ENCODE measurements around the gene EREG. TPM values are rescaled to one million over a fixed set of nuclear protein-coding genes. Genes with fewer than 3 reads are reported as not detected.
"Not testable (repeated sequence)": the region's sequence is repeated elsewhere in the genome, so short reads cannot be mapped to it uniquely, and the experiment has no call there.

EREG gene
- polyA plus RNA-seq, 1 donor (not counting 4 experiments of a cell fraction or from before 2014, with no cell fraction given), result 38.7 TPM

- dilution Hi-C loops (cut with MboI; ENCODE audit: extremely low pct_ligation_motif_present, low sequenced_read_pairs), result no loop called here
- Histone ChIP-seq H3K9me1 (ENCODE audit: control insufficient read depth, extremely low read depth, insufficient read depth, low read length) (no peaks in the 10 kb centered on the region), H3K79me2 (ENCODE audit: control insufficient read depth, insufficient read depth, low read length) (no peaks in the 10 kb centered on the region), H2AFZ (ENCODE audit: control insufficient read depth, low read length) (peak overlapping the region; percentile 47), H3K4me2 (ENCODE audit: control insufficient read depth, extremely low read depth, insufficient read depth, low read depth, low read length) (no peak overlapping the region), H3K9ac (ENCODE audit: control insufficient read depth, extremely low read depth, insufficient read depth, low read length) (no peak overlapping the region), H3K4me3 (ENCODE audit: control insufficient read depth in 2 of 3, extremely low read depth in 1 of 3, insufficient read depth in 2 of 3, low read depth in 1 of 3, low read length in 3 of 3) (no peak overlapping the region), H3K27ac (ENCODE audit: control insufficient read depth, insufficient read depth, low read length) (no peak overlapping the region), H3K9me3 (ENCODE audit: control insufficient read depth, low read depth, low read length) (no peaks in the 10 kb centered on the region), H3K36me3 (ENCODE audit: control insufficient read depth in 2 of 2, extremely low read depth in 1 of 2, insufficient read depth in 2 of 2, low read length in 2 of 2) (no peaks in the 10 kb centered on the region), H3K4me1 (ENCODE audit: control insufficient read depth, extremely low read depth, insufficient read depth, low read length) (peaks cover 3% of the 10 kb centered on the region), H4K20me1 (ENCODE audit: control insufficient read depth, extremely low read depth, insufficient read depth, low read length) (no peaks in the 10 kb centered on the region), H3K27me3 (ENCODE audit: control insufficient read depth, extremely low read depth, insufficient read depth, low read length) (no peaks in the 10 kb centered on the region)
- FAIRE-seq (no peak), DNase-seq (ENCODE audit: low read depth, low spot score) (no peak)
- TF ChIP-seq EZH2 (IDR thresholded peaks at IDR 0.05; ENCODE audit: low read length) (no peak), CTCF (optimal IDR thresholded peaks at IDR 0.05 in 1 of 3, IDR thresholded peaks at IDR 0.05 in 1 of 3, conservative IDR thresholded peaks at IDR 0.05 in 1 of 3; ENCODE audit: extremely low read depth in 1 of 3, insufficient read depth in 2 of 3, low read length in 3 of 3) (no peak)
These were observed 30.7 kb downstream of the EREG start for GRCh38 chr4:74395633-74396032.

- H4K20me1 ChIP-seq (ENCODE audit: control insufficient read depth, extremely low read depth, insufficient read depth, low read length), result no peaks in the 10 kb centered on the region
- DNase-seq (ENCODE audit: low read depth, low spot score) (no peak), FAIRE-seq (no peak)
- no peak overlapping the region for H3K9ac ChIP-seq (ENCODE audit: control insufficient read depth, extremely low read depth, insufficient read depth, low read length)
- H3K79me2 ChIP-seq (ENCODE audit: control insufficient read depth, insufficient read depth, low read length), result no peaks in the 10 kb centered on the region
- peaks cover 3% of the 10 kb centered on the region for H3K4me1 ChIP-seq (ENCODE audit: control insufficient read depth, extremely low read depth, insufficient read depth, low read length)
- no peak for TF ChIP-seq CTCF (optimal IDR thresholded peaks at IDR 0.05 in 1 of 3, IDR thresholded peaks at IDR 0.05 in 1 of 3, conservative IDR thresholded peaks at IDR 0.05 in 1 of 3; ENCODE audit: extremely low read depth in 1 of 3, insufficient read depth in 2 of 3, low read length in 3 of 3)
- TF ChIP-seq EZH2 (IDR thresholded peaks at IDR 0.05; ENCODE audit: low read length), result no peak
- no peak overlapping the region for H2AFZ ChIP-seq (ENCODE audit: control insufficient read depth, low read length)
- dilution Hi-C loops (cut with MboI; ENCODE audit: extremely low pct_ligation_motif_present, low sequenced_read_pairs), result no loop called here
- H3K27me3 ChIP-seq (ENCODE audit: control insufficient read depth, extremely low read depth, insufficient read depth, low read length), result no peaks in the 10 kb centered on the region
- peak overlapping the region; percentile 4 for H3K4me2 ChIP-seq (ENCODE audit: control insufficient read depth, extremely low read depth, insufficient read depth, low read depth, low read length)
- H3K36me3 ChIP-seq (ENCODE audit: control insufficient read depth in 2 of 2, extremely low read depth in 1 of 2, insufficient read depth in 2 of 2, low read length in 2 of 2), result no peaks in the 10 kb centered on the region
- H3K27ac ChIP-seq (ENCODE audit: control insufficient read depth, insufficient read depth, low read length), result no peak overlapping the region
- no peaks in the 10 kb centered on the region for H3K9me3 ChIP-seq (ENCODE audit: control insufficient read depth, low read depth, low read length)
- H3K9me1 ChIP-seq (ENCODE audit: control insufficient read depth, extremely low read depth, insufficient read depth, low read length), result no peaks in the 10 kb centered on the region
- H3K4me3 ChIP-seq (ENCODE audit: control insufficient read depth in 2 of 3, extremely low read depth in 1 of 3, insufficient read depth in 2 of 3, low read depth in 1 of 3, low read length in 3 of 3), result no peak overlapping the region
These were observed 32.9 kb downstream of the EREG start for GRCh38 chr4:74397748-74398426.

- H3K4me2 ChIP-seq (ENCODE audit: control insufficient read depth, extremely low read depth, insufficient read depth, low read depth, low read length); H3K4me1 ChIP-seq (ENCODE audit: control insufficient read depth, extremely low read depth, insufficient read depth, low read length); H3K9me3 ChIP-seq (ENCODE audit: control insufficient read depth, low read depth, low read length); H3K36me3 ChIP-seq (ENCODE audit: control insufficient read depth in 2 of 2, extremely low read depth in 1 of 2, insufficient read depth in 2 of 2, low read length in 2 of 2); H3K4me3 ChIP-seq (ENCODE audit: control insufficient read depth in 2 of 3, extremely low read depth in 1 of 3, insufficient read depth in 2 of 3, low read depth in 1 of 3, low read length in 3 of 3); H3K27ac ChIP-seq (ENCODE audit: control insufficient read depth, insufficient read depth, low read length); H3K79me2 ChIP-seq (ENCODE audit: control insufficient read depth, insufficient read depth, low read length); H3K27me3 ChIP-seq (ENCODE audit: control insufficient read depth, extremely low read depth, insufficient read depth, low read length); H3K9ac ChIP-seq (ENCODE audit: control insufficient read depth, extremely low read depth, insufficient read depth, low read length); H3K9me1 ChIP-seq (ENCODE audit: control insufficient read depth, extremely low read depth, insufficient read depth, low read length); dilution Hi-C loops (cut with MboI; ENCODE audit: extremely low pct_ligation_motif_present, low sequenced_read_pairs); H2AFZ ChIP-seq (ENCODE audit: control insufficient read depth, low read length); FAIRE-seq; DNase-seq (ENCODE audit: low read depth, low spot score); H4K20me1 ChIP-seq (ENCODE audit: control insufficient read depth, extremely low read depth, insufficient read depth, low read length): not testable (repeated sequence)
These were observed 34.1 kb downstream of the EREG start for GRCh38 chr4:74398894-74399589.

All from keratinocyte (primary cell).